Effector memory CD4-positive, alpha-beta T cell (primary cell): ENCODE measurements around the gene KATNA1.
"Not testable (repeated sequence)": the region's sequence is repeated elsewhere in the genome, so short reads cannot be mapped to it uniquely, and the experiment has no call there.

ENCODE experiments used
- DNase-seq, 3 donors: peaks; one replicate each; pipeline ENCODE4 v3.0.0-alpha.2; 2020
- H3K27ac ChIP-seq: 2 replicates; pipeline ENCODE4 v1.7.0; 2013; ENCODE audit warnings: mild to moderate bottlenecking, low read length, moderate library complexity; ENCODE audit not compliant: insufficient read depth, poor library complexity, severe bottlenecking
- H3K27me3 ChIP-seq: replicated peaks from 2 replicates; pipeline ENCODE4 v1.7.0; 2013; ENCODE audit warnings: mild to moderate bottlenecking, low read length; ENCODE audit not compliant: insufficient read depth, control insufficient read depth, poor library complexity, severe bottlenecking
- H3K36me3 ChIP-seq: 2 replicates; pipeline ENCODE4 v1.7.0; 2013; ENCODE audit warnings: mild to moderate bottlenecking, low read length, moderate library complexity; ENCODE audit not compliant: control insufficient read depth, insufficient read depth
- H3K4me1 ChIP-seq: 2 replicates; pipeline ENCODE4 v1.7.0; 2013; ENCODE audit warnings: low read length, mild to moderate bottlenecking; ENCODE audit not compliant: control insufficient read depth, insufficient read depth, poor library complexity, severe bottlenecking
- H3K4me3 ChIP-seq: 2 replicates; pipeline ENCODE4 v1.7.0; 2013; ENCODE audit warnings: low read length, low read depth, mild to moderate bottlenecking; ENCODE audit not compliant: insufficient read depth, poor library complexity, severe bottlenecking
- H3K9me3 ChIP-seq: 2 replicates; pipeline ENCODE4 v1.7.0; 2013; ENCODE audit warnings: mild to moderate bottlenecking, low read length, moderate library complexity; ENCODE audit not compliant: control insufficient read depth

Gene KATNA1

GRCh38 chr6:149672265-149672664 is 23.8 kb upstream of the KATNA1 start:
- H3K36me3 ChIP-seq, result peaks cover 50% of the 10 kb centered on the region
- not testable (repeated sequence) for DNase-seq, H3K27me3 ChIP-seq, H3K4me1 ChIP-seq, H3K4me3 ChIP-seq, H3K9me3 ChIP-seq, H3K27ac ChIP-seq

- H3K4me3 ChIP-seq, result no peak overlapping the region
- peaks cover 17% of the 10 kb centered on the region for H3K36me3 ChIP-seq
- no peaks in the 10 kb centered on the region for H3K9me3 ChIP-seq
- DNase-seq, result no peak
- H3K27me3 ChIP-seq, result no peaks in the 10 kb centered on the region
- no peaks in the 10 kb centered on the region for H3K4me1 ChIP-seq
- no peak overlapping the region for H3K27ac ChIP-seq
Measured at GRCh38 chr6:149660028-149660427, 11.5 kb upstream of the KATNA1 start.

GRCh38 chr6:149657441-149657840 is 8.9 kb upstream of the KATNA1 start:
- DNase-seq, result no peak
- no peaks in the 10 kb centered on the region for H3K27me3 ChIP-seq
- H3K36me3 ChIP-seq, result peaks cover 8% of the 10 kb centered on the region
- no peak overlapping the region for H3K27ac ChIP-seq
- no peaks in the 10 kb centered on the region for H3K9me3 ChIP-seq
- no peak overlapping the region for H3K4me3 ChIP-seq
- H3K4me1 ChIP-seq, result no peaks in the 10 kb centered on the region

GRCh38 chr6:149651056-149651455 is 2.5 kb upstream of the KATNA1 start:
- H3K36me3 ChIP-seq, result no peaks in the 10 kb centered on the region
- no peaks in the 10 kb centered on the region for H3K27me3 ChIP-seq
- no peak overlapping the region for H3K27ac ChIP-seq
- DNase-seq, result no peak
- peaks cover 6% of the 10 kb centered on the region for H3K4me1 ChIP-seq
- no peaks in the 10 kb centered on the region for H3K9me3 ChIP-seq
- no peak overlapping the region for H3K4me3 ChIP-seq

GRCh38 chr6:149646599-149646998 is 1.9 kb downstream of the KATNA1 start:
- no peaks in the 10 kb centered on the region for H3K9me3 ChIP-seq
- H3K27ac ChIP-seq, result no peak overlapping the region
- H3K4me1 ChIP-seq, result peaks cover 6% of the 10 kb centered on the region
- no peaks in the 10 kb centered on the region for H3K36me3 ChIP-seq
- no peak for DNase-seq
- no peaks in the 10 kb centered on the region for H3K27me3 ChIP-seq
- no peak overlapping the region for H3K4me3 ChIP-seq

- Histone ChIP-seq H3K36me3 (no peaks in the 10 kb centered on the region), H3K4me3 (no peak overlapping the region), H3K27ac (no peak overlapping the region), H3K27me3 (no peaks in the 10 kb centered on the region), H3K4me1 (peaks cover 6% of the 10 kb centered on the region), H3K9me3 (no peaks in the 10 kb centered on the region)
- DNase-seq, result no peak
Measured at GRCh38 chr6:149642829-149643580, 5.5 kb downstream of the KATNA1 start.

GRCh38 chr6:149636124-149636523 is 12.4 kb downstream of the KATNA1 start:
- Histone ChIP-seq H3K4me3 (no peak overlapping the region), H3K27me3 (no peaks in the 10 kb centered on the region), H3K36me3 (no peaks in the 10 kb centered on the region), H3K9me3 (no peaks in the 10 kb centered on the region), H3K4me1 (no peaks in the 10 kb centered on the region), H3K27ac (no peak overlapping the region)
- no peak for DNase-seq

GRCh38 chr6:149634315-149634714 is 14.2 kb downstream of the KATNA1 start:
- no peak overlapping the region for H3K4me3 ChIP-seq
- H3K27me3 ChIP-seq, result no peaks in the 10 kb centered on the region
- no peak for DNase-seq
- H3K27ac ChIP-seq, result no peak overlapping the region
- peaks cover 4% of the 10 kb centered on the region for H3K36me3 ChIP-seq
- no peaks in the 10 kb centered on the region for H3K4me1 ChIP-seq
- no peaks in the 10 kb centered on the region for H3K9me3 ChIP-seq

GRCh38 chr6:149628875-149629510 is 19.5 kb downstream of the KATNA1 start:
- H3K36me3 ChIP-seq, result peaks cover 13% of the 10 kb centered on the region
- H3K27me3 ChIP-seq, result no peaks in the 10 kb centered on the region
- H3K9me3 ChIP-seq, result no peaks in the 10 kb centered on the region
- no peak overlapping the region for H3K27ac ChIP-seq
- H3K4me1 ChIP-seq, result no peaks in the 10 kb centered on the region
- H3K4me3 ChIP-seq, result no peak overlapping the region
- no peak for DNase-seq

- H3K27me3 ChIP-seq, result no peaks in the 10 kb centered on the region
Measured at GRCh38 chr6:149627672-149628071, 20.8 kb downstream of the KATNA1 start.

More at GRCh38 chr6:149627672-149628071, 20.8 kb downstream of the KATNA1 start:
- Histone ChIP-seq H3K4me1 (no peaks in the 10 kb centered on the region), H3K36me3 (peaks cover 18% of the 10 kb centered on the region), H3K4me3 (no peak overlapping the region), H3K9me3 (no peaks in the 10 kb centered on the region), H3K27ac (no peak overlapping the region)
- DNase-seq, result no peak
